Keratinocyte (primary cell): Measurements from ENCODE around the gene CYP1A2. TPM values are rescaled to one million over a fixed set of nuclear protein-coding genes. Genes with fewer than 3 reads are reported as not detected.

Source experiments
- DNase-seq: peaks from one replicate; pipeline ENCODE4 v3.0.0-alpha.2; 2011; ENCODE audit warnings: low read depth, missing footprints, low spot score
- FAIRE-seq: peaks from 2 replicates; lab custom pipeline; 2011; peaks lifted over from hg19 to GRCh38; lab: Jason Lieb, UNC
- H2AFZ ChIP-seq: 2 replicates; pipeline ENCODE4 v1.6.0; 2012; ENCODE audit warnings: low read length, control low read depth, inconsistent platforms; ENCODE audit not compliant: control insufficient read depth
- H3K27ac ChIP-seq: 2 replicates; pipeline ENCODE4 v1.5.1; 2011; ENCODE audit warnings: low read length; ENCODE audit not compliant: control insufficient read depth, insufficient read depth
- H3K27me3 ChIP-seq: 3 replicates; pipeline ENCODE4 v1.6.0; 2011; ENCODE audit warnings: low read length; ENCODE audit not compliant: control insufficient read depth, insufficient read depth; ENCODE audit errors: extremely low read depth
- H3K36me3 ChIP-seq, 2 experiments: 2 replicates in 1 of 2; 3 replicates in 1 of 2; pipeline ENCODE4 v1.5.1; 2011; ENCODE audit warnings: low read length in 2 of 2, mild to moderate bottlenecking in 1 of 2; ENCODE audit not compliant: control insufficient read depth in 2 of 2, insufficient read depth in 2 of 2; ENCODE audit errors: extremely low read depth in 1 of 2
- H3K4me1 ChIP-seq: 3 replicates; pipeline ENCODE4 v1.5.1; 2011; ENCODE audit warnings: low read length; ENCODE audit not compliant: control insufficient read depth, insufficient read depth; ENCODE audit errors: extremely low read depth
- H3K4me2 ChIP-seq: 3 replicates; pipeline ENCODE4 v1.6.0; 2011; ENCODE audit warnings: low read depth, low read length; ENCODE audit not compliant: control insufficient read depth, insufficient read depth; ENCODE audit errors: extremely low read depth
- H3K4me3 ChIP-seq, 3 experiments: fragments of 200-600 bp in 1 of 3; sonication (generic) in 1 of 3; 2 replicates in 2 of 3; 3 replicates in 1 of 3; pipeline ENCODE4 v1.5.1; 2011 to 2016; ENCODE audit warnings: low read length in 3 of 3, mild to moderate bottlenecking in 3 of 3, control low read depth in 2 of 3, inconsistent platforms in 1 of 3, low read depth in 1 of 3, mixed read lengths in 1 of 3, mixed run types in 1 of 3, moderate library complexity in 1 of 3; ENCODE audit not compliant: control insufficient read depth in 2 of 3, insufficient read depth in 2 of 3; ENCODE audit errors: extremely low read depth in 1 of 3
- H3K79me2 ChIP-seq: 2 replicates; pipeline ENCODE4 v1.6.0; 2012; ENCODE audit warnings: low read length; ENCODE audit not compliant: control insufficient read depth, insufficient read depth
- H3K9ac ChIP-seq: 3 replicates; pipeline ENCODE4 v1.6.0; 2011; ENCODE audit warnings: low read length; ENCODE audit not compliant: control insufficient read depth, insufficient read depth; ENCODE audit errors: extremely low read depth
- H3K9me1 ChIP-seq: 3 replicates; pipeline ENCODE4 v1.6.0; 2011; ENCODE audit warnings: low read length; ENCODE audit not compliant: control insufficient read depth, insufficient read depth; ENCODE audit errors: extremely low read depth
- H3K9me3 ChIP-seq: 2 replicates; pipeline ENCODE4 v1.5.1; 2012; ENCODE audit warnings: low read depth, low read length; ENCODE audit not compliant: control insufficient read depth
- H4K20me1 ChIP-seq: 3 replicates; pipeline ENCODE4 v1.6.0; 2011; ENCODE audit warnings: low read length; ENCODE audit not compliant: control insufficient read depth, insufficient read depth; ENCODE audit errors: extremely low read depth
- CTCF ChIP-seq, 3 experiments: IDR thresholded peaks in 1 of 3; conservative IDR thresholded peaks in 1 of 3; optimal IDR thresholded peaks in 1 of 3; 2 replicates in 2 of 3; 3 replicates in 1 of 3; pipeline versions ENCODE3 to v1.5.1; 2011; ENCODE audit warnings: low read length in 3 of 3, mild to moderate bottlenecking in 3 of 3, moderate library complexity in 2 of 3, control low read depth in 1 of 3, inconsistent platforms in 1 of 3; ENCODE audit not compliant: insufficient read depth in 2 of 3; ENCODE audit errors: extremely low read depth in 1 of 3
- EZH2 ChIP-seq: IDR thresholded peaks from one replicate; pipeline ENCODE4 v1.6.1; 2012; ENCODE audit warnings: inconsistent platforms, mild to moderate bottlenecking, low read length, moderate library complexity
- dilution Hi-C: fragments of 300-500 bp; cut with MboI; formaldehyde crosslinking; loops from one replicate; pipeline ENCODE4 v1.7.0; 2020; ENCODE audit warnings: low sequenced_read_pairs; ENCODE audit not compliant: extremely low pct_ligation_motif_present
- polyA plus RNA-seq, 5 experiments: library from polyadenylated mRNA; depleted of rRNA in 3 of 5; stranded (reverse) in 3 of 5; stranded (forward) in 1 of 5; unstranded in 1 of 5; fragments of >200 nt; gene quantifications; 1 replicate in 1 of 5; 2 replicates in 3 of 5; 3 replicates in 1 of 5; pipeline versions ENCODE4 v1.2.1 to v1.2.3, GENCODE V29; 2011 to 2012; ENCODE audit warnings: missing spikeins in 2 of 5, low read depth in 1 of 5, low replicate concordance in 1 of 5

Gene CYP1A2
- polyA plus RNA-seq, 1 donor (not counting 4 experiments of a cell fraction or from before 2014, with no cell fraction given): 0.04 TPM

GRCh38 chr15:74742422-74742821 is 6.2 kb upstream of the CYP1A2 start:
- FAIRE-seq (no peak), DNase-seq (no peak)
- H4K20me1 ChIP-seq: no peaks in the 10 kb centered on the region
- no peaks in the 10 kb centered on the region for H3K27me3 ChIP-seq
- H3K4me1 ChIP-seq: no peaks in the 10 kb centered on the region
- no peaks in the 10 kb centered on the region for H3K36me3 ChIP-seq
- H3K4me2 ChIP-seq: no peak overlapping the region
- TF ChIP-seq CTCF (optimal IDR thresholded peaks at IDR 0.05 in 1 of 3, IDR thresholded peaks at IDR 0.05 in 1 of 3, conservative IDR thresholded peaks at IDR 0.05 in 1 of 3; ENCODE audit: extremely low read depth in 1 of 3, insufficient read depth in 2 of 3, low read length in 3 of 3) (no peak), EZH2 (no peak)
- dilution Hi-C loops: no loop called here
- no peak overlapping the region for H3K27ac ChIP-seq
- peaks cover 2% of the 10 kb centered on the region for H3K9me3 ChIP-seq
- no peak overlapping the region for H3K4me3 ChIP-seq
- H2AFZ ChIP-seq: no peak overlapping the region
- H3K79me2 ChIP-seq: no peaks in the 10 kb centered on the region
- H3K9me1 ChIP-seq: no peaks in the 10 kb centered on the region
- no peak overlapping the region for H3K9ac ChIP-seq

- no peak for DNase-seq
- FAIRE-seq: no peak
- no peaks in the 10 kb centered on the region for H3K36me3 ChIP-seq
- no peak overlapping the region for H2AFZ ChIP-seq
- no peak overlapping the region for H3K9ac ChIP-seq
- no peaks in the 10 kb centered on the region for H3K27me3 ChIP-seq
- no peak for TF ChIP-seq CTCF (optimal IDR thresholded peaks at IDR 0.05 in 1 of 3, IDR thresholded peaks at IDR 0.05 in 1 of 3, conservative IDR thresholded peaks at IDR 0.05 in 1 of 3; ENCODE audit: extremely low read depth in 1 of 3, insufficient read depth in 2 of 3, low read length in 3 of 3)
- H3K9me1 ChIP-seq: no peaks in the 10 kb centered on the region
- dilution Hi-C loops: no loop called here
- H3K4me2 ChIP-seq: no peak overlapping the region
- no peak overlapping the region for H3K4me3 ChIP-seq
- peaks cover 2% of the 10 kb centered on the region for H3K9me3 ChIP-seq
- no peak overlapping the region for H3K27ac ChIP-seq
- no peaks in the 10 kb centered on the region for H3K4me1 ChIP-seq
- H3K79me2 ChIP-seq: no peaks in the 10 kb centered on the region
- H4K20me1 ChIP-seq: no peaks in the 10 kb centered on the region
Measured at GRCh38 chr15:74746389-74746788, 2.3 kb upstream of the CYP1A2 start.
